Placental epithelial cell (primary cell): ENCODE measurements around the gene TMEM119. TPM values are rescaled to one million over a fixed set of nuclear protein-coding genes. Genes with fewer than 3 reads are reported as not detected.

Experiments used
- total RNA-seq: library from RNA; depleted of rRNA; stranded (reverse); fragments of >200 nt; gene quantifications from 2 replicates; pipeline ENCODE4 v1.2.3, GENCODE V29; 2012

Gene TMEM119, protein sequence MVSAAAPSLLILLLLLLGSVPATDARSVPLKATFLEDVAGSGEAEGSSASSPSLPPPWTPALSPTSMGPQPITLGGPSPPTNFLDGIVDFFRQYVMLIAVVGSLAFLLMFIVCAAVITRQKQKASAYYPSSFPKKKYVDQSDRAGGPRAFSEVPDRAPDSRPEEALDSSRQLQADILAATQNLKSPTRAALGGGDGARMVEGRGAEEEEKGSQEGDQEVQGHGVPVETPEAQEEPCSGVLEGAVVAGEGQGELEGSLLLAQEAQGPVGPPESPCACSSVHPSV
- total RNA-seq, result 3.5 and 47.9 TPM in 2 replicates

GRCh38 chr12:108597559-108598471 is at the start of gene TMEM119:
TMEM119 (minus strand) TSS chr12:108598084; CDS start chr12:108592383, 5,701 bp downstream.

GRCh38 chr12:108633534-108634248 is 35.8 kb upstream of the TMEM119 start, which contains the start of gene SELPLG:
SELPLG (minus strand) TSS chr12:108633894; CDS start chr12:108624307, 9,587 bp downstream.

DNA sequence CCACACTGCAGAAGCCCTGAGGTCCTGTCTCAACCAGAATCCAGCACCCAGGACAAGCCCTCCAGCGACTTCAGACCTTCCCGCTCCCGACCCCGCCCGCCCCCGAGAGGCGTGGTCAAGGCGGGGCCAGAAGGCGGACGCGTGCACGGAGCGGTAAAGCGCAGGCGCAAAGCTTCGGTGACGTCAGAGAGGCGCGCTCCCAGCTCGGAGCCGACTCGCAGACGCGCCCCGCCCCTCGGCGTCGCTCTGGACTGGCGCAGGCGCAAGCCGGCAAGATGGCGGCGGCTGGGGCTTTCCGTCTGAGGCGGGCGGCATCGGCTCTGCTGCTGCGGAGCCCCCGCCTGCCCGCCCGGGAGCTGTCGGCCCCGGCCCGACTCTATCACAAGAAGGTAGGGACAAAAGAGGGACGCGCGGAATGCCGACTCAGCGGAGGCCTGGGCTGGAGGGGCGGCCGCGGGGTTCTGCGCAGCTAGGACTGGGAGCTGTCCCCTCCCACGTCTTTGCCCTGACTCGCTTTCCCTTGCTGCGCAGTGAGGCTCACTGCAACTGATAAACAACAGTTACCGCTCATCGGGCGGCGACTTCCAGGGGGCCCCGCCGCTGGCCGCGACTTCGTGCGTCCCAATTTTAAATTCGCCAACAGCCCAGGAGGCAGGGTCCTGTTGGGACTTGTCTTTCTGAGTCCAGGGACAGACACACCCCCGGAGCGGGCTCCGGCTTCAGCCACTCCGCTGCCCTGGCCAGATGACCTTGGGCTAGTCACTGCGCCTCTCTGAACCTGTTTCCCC is 35.3 kb downstream of the TMEM119 start, which contains the start of gene ISCU:
Gene ISCU, plus strand, starts transcription at position 249 of the 788 bp plus-strand sequence. Its CDS starts 27 bp downstream, at position 276.

GRCh38 chr12:108560752-108561719 is 36.8 kb downstream of the TMEM119 start, which contains the start of gene SART3:
SART3 (minus strand) TSS chr12:108561173; CDS start chr12:108561154, 19 bp downstream.

Other genes with a start within 250 kb of the TMEM119 start
- 3.1 and 10.4 TPM in 2 replicates for gene FICD, start 82.8 kb downstream of the TMEM119 start, total RNA-seq
- 38.8 and 51.4 TPM in 2 replicates for gene SART3, start 36.9 kb downstream of the TMEM119 start, total RNA-seq
- gene ISCU, start 35.5 kb downstream of the TMEM119 start, total RNA-seq, result 115 and 162 TPM in 2 replicates
- gene SELPLG, start 35.8 kb upstream of the TMEM119 start, total RNA-seq, result 2.0 and 3.9 TPM in 2 replicates
- gene CORO1C, start 133.4 kb upstream of the TMEM119 start, total RNA-seq, result 143 and 209 TPM in 2 replicates